CD4-positive, alpha-beta T cell treated with Interleukin-21 for 1 hour (primary cell): ENCODE results near the gene TRAPPC6A.

Experiments used
- DNase-seq: peaks from one replicate; pipeline ENCODE4 v3.0.0-alpha.2; 2020

Gene TRAPPC6A

GRCh38 chr19:45184115-45184514 is 6.1 kb upstream of the TRAPPC6A start:
- no peak for DNase-seq

GRCh38 chr19:45182758-45183157 is 4.7 kb upstream of the TRAPPC6A start:
- DNase-seq = no peak

GRCh38 chr19:45180936-45181335 is 2.9 kb upstream of the TRAPPC6A start:
- no peak for DNase-seq

- DNase-seq = no peak
These were observed 1.9 kb upstream of the TRAPPC6A start for GRCh38 chr19:45179892-45180370.

- peak; percentile 26 for DNase-seq
These were observed 1.2 kb upstream of the TRAPPC6A start for GRCh38 chr19:45179072-45179891.

- DNase-seq = peak; percentile 100
These were observed 430 bp upstream of the TRAPPC6A start, which contains the start of gene BLOC1S3 for GRCh38 chr19:45178262-45179071. TSS of gene BLOC1S3 (plus strand) at chr19:45178784. CDS start at chr19:45179297, 513 bp downstream.

- DNase-seq = no peak
These were observed 2.3 kb downstream of the TRAPPC6A start for GRCh38 chr19:45175515-45176345.

GRCh38 chr19:45173816-45174215 is 4.2 kb downstream of the TRAPPC6A start:
- no peak for DNase-seq

GRCh38 chr19:45172611-45173208 is 5.3 kb downstream of the TRAPPC6A start:
- no peak for DNase-seq

- peak; percentile 61 for DNase-seq
These were observed 5.9 kb downstream of the TRAPPC6A start for GRCh38 chr19:45172173-45172572.

GRCh38 chr19:45171211-45171623 is 6.8 kb downstream of the TRAPPC6A start:
- peak; percentile 86 for DNase-seq

- no peak for DNase-seq
These were observed 7.6 kb downstream of the TRAPPC6A start for GRCh38 chr19:45170146-45171106.

- DNase-seq = no peak
These were observed 8.4 kb downstream of the TRAPPC6A start for GRCh38 chr19:45169602-45170001.

GRCh38 chr19:45168767-45169351 is 9.2 kb downstream of the TRAPPC6A start:
- DNase-seq = peak; percentile 14

- DNase-seq = no peak
These were observed 11.2 kb downstream of the TRAPPC6A start for GRCh38 chr19:45166723-45167252.

GRCh38 chr19:45164577-45165335 is 13.3 kb downstream of the TRAPPC6A start:
- peak; percentile 75 for DNase-seq

- no peak for DNase-seq
These were observed 14.1 kb downstream of the TRAPPC6A start for GRCh38 chr19:45163751-45164460.

GRCh38 chr19:45163156-45163555 is 14.9 kb downstream of the TRAPPC6A start:
- no peak for DNase-seq

GRCh38 chr19:45162608-45163143 is 15.4 kb downstream of the TRAPPC6A start:
- no peak for DNase-seq
